ENCODE data around the gene GIGYF2.

GIGYF2 gene

DNA sequence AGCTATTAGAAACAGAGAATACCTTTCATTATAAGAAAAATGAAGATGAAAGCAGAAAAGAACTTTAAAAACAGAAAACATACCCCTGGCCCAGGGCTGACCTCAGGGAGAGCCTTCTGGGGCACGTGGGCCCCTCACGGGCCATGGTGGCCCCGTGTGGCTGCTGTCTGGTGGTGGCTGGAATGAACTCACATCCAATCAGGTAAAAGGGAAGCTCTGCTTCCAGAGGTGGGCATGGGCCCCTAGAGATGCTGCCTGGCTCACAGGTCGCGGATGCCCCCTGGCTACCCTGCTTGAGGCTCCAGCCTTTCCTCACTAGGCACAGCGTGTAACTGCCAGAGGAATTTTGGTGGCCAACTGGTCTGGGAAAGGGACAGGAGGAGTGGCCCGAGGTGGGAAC lies 189.5 kb downstream of the GIGYF2 start:
- Histone ChIP-seq H3K9ac (ENCODE audit: low read depth, low read length) (no peak overlapping the region), H3K36me3 (ENCODE audit: control insufficient read depth, insufficient read depth, low read length) (peaks cover 2% of the 10 kb centered on the region), H3K4me1 (ENCODE audit: control insufficient read depth, insufficient read depth, low read length) (peaks cover 3% of the 10 kb centered on the region), H3K9me3 (ENCODE audit: control insufficient read depth, insufficient read depth, low read length) (no peaks in the 10 kb centered on the region), H3K27me3 (ENCODE audit: control insufficient read depth, insufficient read depth, low read length) (no peaks in the 10 kb centered on the region), H3K4me3 (ENCODE audit: low read depth, low read length) (no peak overlapping the region)

DNA sequence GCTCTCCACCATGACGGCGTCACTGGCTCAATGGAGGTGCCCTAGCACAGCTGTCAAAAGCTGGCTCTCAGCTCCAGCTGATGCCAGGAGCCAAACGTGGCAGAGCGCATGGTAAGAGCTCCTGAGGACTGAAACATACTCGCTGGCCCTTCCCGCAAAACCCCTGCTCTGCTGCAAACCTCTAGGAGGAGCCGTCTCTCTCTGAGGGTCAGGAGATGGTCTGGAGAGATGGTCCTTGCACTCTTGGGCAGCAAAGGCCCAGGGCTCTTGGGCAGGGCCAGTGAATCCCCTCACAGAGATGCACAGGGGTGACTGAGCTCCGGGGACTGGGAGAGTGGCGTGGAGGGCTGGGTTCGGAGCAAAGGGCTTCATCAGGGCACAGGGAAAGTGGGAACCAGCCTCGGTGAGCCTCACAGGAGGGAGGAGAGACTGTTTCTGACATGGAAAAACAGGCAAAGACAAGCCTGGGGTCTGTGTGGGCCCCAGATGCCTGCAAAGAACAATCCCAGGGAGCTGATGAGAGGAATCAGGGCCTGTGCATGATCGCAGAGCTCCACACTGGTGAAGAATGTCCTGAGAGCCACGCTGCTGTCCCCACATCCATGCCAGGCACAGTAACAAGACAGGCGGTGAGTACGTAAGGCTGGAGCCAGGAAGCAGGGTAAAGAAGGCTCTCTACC lies 190.2 kb downstream of the GIGYF2 start:
- Histone ChIP-seq H3K4me3 (ENCODE audit: low read depth, low read length) (no peak overlapping the region), H3K9ac (ENCODE audit: low read depth, low read length) (no peak overlapping the region), H3K36me3 (ENCODE audit: control insufficient read depth, insufficient read depth, low read length) (peaks cover 2% of the 10 kb centered on the region), H3K9me3 (ENCODE audit: control insufficient read depth, insufficient read depth, low read length) (no peaks in the 10 kb centered on the region), H3K27me3 (ENCODE audit: control insufficient read depth, insufficient read depth, low read length) (no peaks in the 10 kb centered on the region), H3K4me1 (ENCODE audit: control insufficient read depth, insufficient read depth, low read length) (peaks cover 3% of the 10 kb centered on the region)

DNA sequence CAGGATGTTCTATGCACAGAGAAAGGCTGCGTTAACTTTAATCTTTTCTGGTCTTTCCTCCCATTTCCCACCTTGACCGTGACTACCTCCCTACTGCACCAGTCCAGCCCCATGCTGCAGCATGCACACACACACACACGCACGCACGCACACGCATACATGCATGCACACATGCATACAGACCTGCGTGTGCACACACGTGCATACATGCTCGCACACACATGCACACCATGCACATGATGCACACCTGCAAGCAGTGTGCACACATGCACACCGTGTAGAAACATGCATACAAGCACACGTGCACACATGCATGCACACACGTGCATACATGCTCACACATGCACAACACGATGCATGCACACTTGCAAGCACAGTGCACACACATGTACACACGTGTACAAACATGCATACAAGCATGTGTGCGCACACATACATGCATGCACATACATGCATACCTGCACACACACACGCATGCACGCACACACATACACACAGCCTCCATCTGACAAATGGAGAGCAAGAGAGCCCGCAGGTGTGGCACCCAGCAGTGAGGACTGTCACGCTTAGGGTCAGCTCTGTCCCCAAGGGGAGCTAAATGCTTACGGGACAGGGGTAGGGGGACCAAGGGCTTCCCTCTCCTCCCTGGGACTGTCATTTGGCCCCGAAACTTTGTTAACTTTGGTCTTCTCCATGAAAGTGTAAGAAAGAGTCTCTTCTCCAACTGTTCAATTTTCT lies 191.1 kb downstream of the GIGYF2 start:
- no peaks in the 10 kb centered on the region for H3K27me3 ChIP-seq (ENCODE audit: control insufficient read depth, insufficient read depth, low read length)

GRCh38 chr2:232888839-232889529 lies 191.9 kb downstream of the GIGYF2 start:
- peaks cover 2% of the 10 kb centered on the region for H3K36me3 ChIP-seq (ENCODE audit: control insufficient read depth, insufficient read depth, low read length)
- peaks cover 3% of the 10 kb centered on the region for H3K4me1 ChIP-seq (ENCODE audit: control insufficient read depth, insufficient read depth, low read length)
- H3K9ac ChIP-seq (ENCODE audit: low read depth, low read length) = no peak overlapping the region
- H3K4me3 ChIP-seq (ENCODE audit: low read depth, low read length) = no peak overlapping the region
- no peaks in the 10 kb centered on the region for H3K27me3 ChIP-seq (ENCODE audit: control insufficient read depth, insufficient read depth, low read length)
- no peaks in the 10 kb centered on the region for H3K9me3 ChIP-seq (ENCODE audit: control insufficient read depth, insufficient read depth, low read length)

More for the DNA sequence above, 191.1 kb downstream of the GIGYF2 start:
- H3K36me3 ChIP-seq (ENCODE audit: control insufficient read depth, insufficient read depth, low read length) = peaks cover 2% of the 10 kb centered on the region
- peaks cover 3% of the 10 kb centered on the region for H3K4me1 ChIP-seq (ENCODE audit: control insufficient read depth, insufficient read depth, low read length)
- H3K9me3 ChIP-seq (ENCODE audit: control insufficient read depth, insufficient read depth, low read length) = no peaks in the 10 kb centered on the region
- H3K9ac ChIP-seq (ENCODE audit: low read depth, low read length) = no peak overlapping the region
- no peak overlapping the region for H3K4me3 ChIP-seq (ENCODE audit: low read depth, low read length)

GRCh38 chr2:232889876-232890401 lies 192.8 kb downstream of the GIGYF2 start:
- Histone ChIP-seq H3K27me3 (ENCODE audit: control insufficient read depth, insufficient read depth, low read length) (no peaks in the 10 kb centered on the region), H3K9me3 (ENCODE audit: control insufficient read depth, insufficient read depth, low read length) (no peaks in the 10 kb centered on the region), H3K36me3 (ENCODE audit: control insufficient read depth, insufficient read depth, low read length) (peaks cover 2% of the 10 kb centered on the region), H3K4me3 (ENCODE audit: low read depth, low read length) (no peak overlapping the region), H3K4me1 (ENCODE audit: control insufficient read depth, insufficient read depth, low read length) (peaks cover 3% of the 10 kb centered on the region), H3K9ac (ENCODE audit: low read depth, low read length) (no peak overlapping the region)

DNA sequence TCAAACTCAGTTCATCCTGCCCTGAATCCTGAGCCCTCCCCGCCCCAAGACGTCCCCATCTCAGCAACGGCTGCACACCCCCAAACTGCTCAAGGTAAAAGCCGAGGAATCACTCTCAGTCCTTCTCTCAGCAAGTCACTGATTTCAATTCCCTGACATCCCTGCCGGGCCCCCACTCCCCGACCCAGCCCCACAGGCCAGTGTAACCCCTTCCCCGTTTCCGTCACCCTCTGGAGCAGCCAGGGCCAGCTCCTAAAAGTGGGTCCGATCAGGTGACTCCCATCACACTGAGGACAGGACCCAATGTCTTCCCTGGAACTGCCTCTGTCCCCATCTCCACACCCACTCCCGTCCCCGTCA lies 193.4 kb downstream of the GIGYF2 start:
- peaks cover 3% of the 10 kb centered on the region for H3K4me1 ChIP-seq (ENCODE audit: control insufficient read depth, insufficient read depth, low read length)
- peaks cover 2% of the 10 kb centered on the region for H3K36me3 ChIP-seq (ENCODE audit: control insufficient read depth, insufficient read depth, low read length)
- H3K27me3 ChIP-seq (ENCODE audit: control insufficient read depth, insufficient read depth, low read length) = no peaks in the 10 kb centered on the region
- H3K9me3 ChIP-seq (ENCODE audit: control insufficient read depth, insufficient read depth, low read length) = no peaks in the 10 kb centered on the region
- peak overlapping the region; percentile 22 for H3K4me3 ChIP-seq (ENCODE audit: low read depth, low read length)
- H3K9ac ChIP-seq (ENCODE audit: low read depth, low read length) = no peak overlapping the region

- Histone ChIP-seq H3K9ac (ENCODE audit: low read depth, low read length) (peak overlapping the region; percentile 54), H3K36me3 (ENCODE audit: control insufficient read depth, insufficient read depth, low read length) (peaks cover 2% of the 10 kb centered on the region), H3K27me3 (ENCODE audit: control insufficient read depth, insufficient read depth, low read length) (no peaks in the 10 kb centered on the region), H3K4me3 (ENCODE audit: low read depth, low read length) (peak overlapping the region; percentile 22), H3K9me3 (ENCODE audit: control insufficient read depth, insufficient read depth, low read length) (no peaks in the 10 kb centered on the region), H3K4me1 (ENCODE audit: control insufficient read depth, insufficient read depth, low read length) (peaks cover 3% of the 10 kb centered on the region)
These were observed 193.9 kb downstream of the GIGYF2 start for GRCh38 chr2:232890896-232891601.

GRCh38 chr2:232891621-232892071 lies 194.5 kb downstream of the GIGYF2 start:
- Histone ChIP-seq H3K27me3 (ENCODE audit: control insufficient read depth, insufficient read depth, low read length) (no peaks in the 10 kb centered on the region), H3K9ac (ENCODE audit: low read depth, low read length) (no peak overlapping the region), H3K9me3 (ENCODE audit: control insufficient read depth, insufficient read depth, low read length) (no peaks in the 10 kb centered on the region), H3K4me3 (ENCODE audit: low read depth, low read length) (no peak overlapping the region), H3K4me1 (ENCODE audit: control insufficient read depth, insufficient read depth, low read length) (peaks cover 3% of the 10 kb centered on the region), H3K36me3 (ENCODE audit: control insufficient read depth, insufficient read depth, low read length) (no peaks in the 10 kb centered on the region)

DNA sequence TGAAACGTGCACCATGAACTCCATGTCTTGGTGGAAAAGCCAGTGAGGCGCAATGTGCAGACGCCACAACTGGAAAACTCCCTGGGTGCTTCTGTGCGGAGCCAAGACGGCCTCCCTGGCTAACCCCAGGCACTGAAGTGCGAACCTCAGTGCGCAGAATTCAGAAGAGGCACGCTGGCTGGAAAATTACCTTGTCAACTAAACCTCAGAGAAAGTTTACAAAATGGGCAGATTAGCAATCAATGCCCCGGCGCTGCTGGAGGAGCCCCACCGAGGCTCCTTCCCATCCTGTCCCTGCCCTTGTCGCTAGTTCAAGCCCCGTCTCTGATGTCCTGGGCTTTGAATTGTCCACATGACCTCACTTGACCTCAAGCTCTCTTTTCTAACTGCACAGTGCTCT lies 195.1 kb downstream of the GIGYF2 start:
- Histone ChIP-seq H3K9ac (ENCODE audit: low read depth, low read length) (no peak overlapping the region), H3K27me3 (ENCODE audit: control insufficient read depth, insufficient read depth, low read length) (no peaks in the 10 kb centered on the region), H3K4me3 (ENCODE audit: low read depth, low read length) (no peak overlapping the region), H3K4me1 (ENCODE audit: control insufficient read depth, insufficient read depth, low read length) (peaks cover 3% of the 10 kb centered on the region), H3K36me3 (ENCODE audit: control insufficient read depth, insufficient read depth, low read length) (no peaks in the 10 kb centered on the region), H3K9me3 (ENCODE audit: control insufficient read depth, insufficient read depth, low read length) (no peaks in the 10 kb centered on the region)

GRCh38 chr2:232892843-232893242 lies 195.7 kb downstream of the GIGYF2 start:
- Histone ChIP-seq H3K9me3 (ENCODE audit: control insufficient read depth, insufficient read depth, low read length) (no peaks in the 10 kb centered on the region), H3K36me3 (ENCODE audit: control insufficient read depth, insufficient read depth, low read length) (no peaks in the 10 kb centered on the region), H3K4me3 (ENCODE audit: low read depth, low read length) (no peak overlapping the region), H3K9ac (ENCODE audit: low read depth, low read length) (no peak overlapping the region), H3K27me3 (ENCODE audit: control insufficient read depth, insufficient read depth, low read length) (peaks cover under 1% of the 10 kb centered on the region), H3K4me1 (ENCODE audit: control insufficient read depth, insufficient read depth, low read length) (peaks cover 3% of the 10 kb centered on the region)

DNA sequence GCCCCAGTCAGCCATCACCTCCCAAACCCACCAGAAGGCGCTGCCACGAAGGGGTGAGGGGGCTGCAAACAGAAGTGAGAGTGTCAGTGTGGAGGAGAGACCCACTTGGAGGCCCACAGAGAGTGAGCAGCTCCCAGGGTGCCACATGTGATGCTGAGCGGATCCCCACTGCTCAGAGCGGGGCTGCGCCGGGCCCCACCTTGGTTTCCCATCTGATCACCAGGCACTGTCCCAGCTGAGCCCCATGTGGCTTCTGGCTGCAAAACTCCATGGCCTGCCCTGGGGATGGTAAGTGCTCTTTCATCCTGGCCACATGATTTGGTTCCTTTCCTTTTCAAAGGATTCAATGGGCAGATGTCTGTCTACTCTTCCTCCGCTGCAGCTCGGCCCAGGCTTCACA lies 196.7 kb downstream of the GIGYF2 start:
- no peaks in the 10 kb centered on the region for H3K9me3 ChIP-seq (ENCODE audit: control insufficient read depth, insufficient read depth, low read length)
- peaks cover 2% of the 10 kb centered on the region for H3K27me3 ChIP-seq (ENCODE audit: control insufficient read depth, insufficient read depth, low read length)
- H3K4me1 ChIP-seq (ENCODE audit: control insufficient read depth, insufficient read depth, low read length) = peaks cover 3% of the 10 kb centered on the region
- no peak overlapping the region for H3K9ac ChIP-seq (ENCODE audit: low read depth, low read length)
- no peaks in the 10 kb centered on the region for H3K36me3 ChIP-seq (ENCODE audit: control insufficient read depth, insufficient read depth, low read length)
- H3K4me3 ChIP-seq (ENCODE audit: low read depth, low read length) = no peak overlapping the region
